Progenitor cell of endocrine pancreas (in vitro differentiated cells): Measurements from ENCODE around the gene RFNG. TPM values are rescaled to one million over a fixed set of nuclear protein-coding genes. Genes with fewer than 3 reads are reported as not detected.

Source experiments
- DNase-seq: peaks from one replicate; pipeline ENCODE4 v3.0.0; 2021; ENCODE audit warnings: low spot score; ENCODE audit not compliant: unreplicated experiment
- H3K27ac Mint-ChIP-seq: 2 replicates; pipeline ENCODE4 v1.8.0; 2021; ENCODE audit warnings: mild to moderate bottlenecking, moderate library complexity, mixed read lengths
- H3K27me3 Mint-ChIP-seq: 2 replicates; pipeline ENCODE4 v1.8.0; 2021; ENCODE audit warnings: mixed read lengths
- H3K36me3 Mint-ChIP-seq: 2 replicates; pipeline ENCODE4 v1.8.0; 2022; ENCODE audit warnings: mixed read lengths; ENCODE audit not compliant: insufficient read depth
- H3K4me1 Mint-ChIP-seq: 2 replicates; pipeline ENCODE4 v1.8.0; 2021; ENCODE audit warnings: low read depth, mixed read lengths
- H3K4me3 Mint-ChIP-seq: 2 replicates; pipeline ENCODE4 v1.8.0; 2021; ENCODE audit warnings: low read depth, mild to moderate bottlenecking, moderate library complexity, mixed read lengths
- H3K9me3 Mint-ChIP-seq: 2 replicates; pipeline ENCODE4 v1.8.0; 2021; ENCODE audit warnings: low read depth, mixed read lengths
- CTCF ChIP-seq: fragments of 200-600 bp; sonication (generic); IDR thresholded peaks from one replicate; pipeline ENCODE4 v1.5.0; 2021; ENCODE audit warnings: antibody characterized with exemption, mild to moderate bottlenecking; ENCODE audit not compliant: unreplicated experiment
- total RNA-seq: library from RNA; stranded (reverse); gene quantifications from 2 replicates; pipeline ENCODE4 v1.2.1, GENCODE V29; 2021

The RFNG gene
- total RNA-seq, 1 donor from 2014 or later: 65.5 TPM

GRCh38 chr17:82080789-82081464 lies 29.3 kb upstream of the RFNG start:
- Mint-ChIP-seq H3K27me3 (no peaks in the 10 kb centered on the region), H3K4me1 (no peaks in the 10 kb centered on the region), H3K36me3 (peaks cover 6% of the 10 kb centered on the region), H3K4me3 (no peak overlapping the region), H3K9me3 (no peaks in the 10 kb centered on the region), H3K27ac (no peak overlapping the region)
- DNase-seq: no peak
- no peak for TF ChIP-seq CTCF

GRCh38 chr17:82080048-82080788 lies 28.6 kb upstream of the RFNG start:
- Mint-ChIP-seq H3K36me3 (peaks cover 6% of the 10 kb centered on the region), H3K4me1 (no peaks in the 10 kb centered on the region), H3K4me3 (no peak overlapping the region), H3K27ac (no peak overlapping the region), H3K9me3 (no peaks in the 10 kb centered on the region), H3K27me3 (no peaks in the 10 kb centered on the region)
- no peak for DNase-seq
- TF ChIP-seq CTCF: no peak

- H3K27me3 Mint-ChIP-seq: peaks cover 4% of the 10 kb centered on the region
- H3K27ac Mint-ChIP-seq: no peak overlapping the region
- no peak overlapping the region for H3K4me3 Mint-ChIP-seq
- peaks cover 3% of the 10 kb centered on the region for H3K36me3 Mint-ChIP-seq
- TF ChIP-seq CTCF: no peak
- no peaks in the 10 kb centered on the region for H3K9me3 Mint-ChIP-seq
- DNase-seq: no peak
- no peaks in the 10 kb centered on the region for H3K4me1 Mint-ChIP-seq
Measured at GRCh38 chr17:82079001-82079677, 27.5 kb upstream of the RFNG start.

- no peaks in the 10 kb centered on the region for H3K9me3 Mint-ChIP-seq
- peaks cover 10% of the 10 kb centered on the region for H3K27me3 Mint-ChIP-seq
- peaks cover 2% of the 10 kb centered on the region for H3K36me3 Mint-ChIP-seq
- H3K4me1 Mint-ChIP-seq: no peaks in the 10 kb centered on the region
- TF ChIP-seq CTCF: no peak
- H3K27ac Mint-ChIP-seq: no peak overlapping the region
- no peak overlapping the region for H3K4me3 Mint-ChIP-seq
- DNase-seq: no peak
Measured at GRCh38 chr17:82078433-82078832, 26.8 kb upstream of the RFNG start.

GRCh38 chr17:82077617-82078358 lies 26.2 kb upstream of the RFNG start:
- DNase-seq: no peak
- Mint-ChIP-seq H3K9me3 (no peaks in the 10 kb centered on the region), H3K27me3 (peaks cover 13% of the 10 kb centered on the region), H3K4me3 (no peak overlapping the region), H3K4me1 (no peaks in the 10 kb centered on the region), H3K27ac (no peak overlapping the region), H3K36me3 (peaks cover 2% of the 10 kb centered on the region)
- no peak for TF ChIP-seq CTCF
